Pancreas (tissue), 10 donors: ENCODE results near the gene SLC7A6. TPM values are rescaled to one million over a fixed set of nuclear protein-coding genes. Genes with fewer than 3 reads are reported as not detected.

ENCODE experiments used
- ATAC-seq, 4 donors: fragments of 200-7000 bp; cut with Tn5 transposase; one replicate each; pipeline versions ENCODE4 v1.8.0 to v1.9.1; 2020; ENCODE audit warnings: mild to moderate bottlenecking in 4 of 4, moderate library complexity in 4 of 4
- DNase-seq, 6 donors: peaks; one replicate each; pipeline ENCODE4 v3.0.0-alpha.2; 2020
- FAIRE-seq: peaks from 2 replicates; lab custom pipeline; 2012; peaks lifted over from hg19 to GRCh38; lab: Jason Lieb, UNC
- H3K27ac ChIP-seq, 4 donors: fragments of 200-600 bp; sonication (generic); 1 replicate in 3 of 4; 2 replicates in 1 of 4; pipeline versions ENCODE4 v1.5.0 to v1.8.0; 2020
- H3K27me3 ChIP-seq, 4 donors: fragments of 200-600 bp; one replicate each; pipeline ENCODE4 v1.8.0; 2021
- H3K36me3 ChIP-seq, 3 donors: fragments of 200-600 bp; sonication (generic) in 1 of 3; one replicate each; pipeline versions ENCODE4 v1.5.0 to v1.8.0; 2020 to 2021
- H3K4me1 ChIP-seq, 3 donors: fragments of 200-600 bp; one replicate each; pipeline ENCODE4 v1.8.0; 2021
- H3K4me3 ChIP-seq, 4 donors: fragments of 200-600 bp; sonication (generic) in 2 of 4; one replicate each; pipeline versions ENCODE4 v1.5.0 to v1.8.0; 2020 to 2021
- H3K9me3 ChIP-seq, 4 donors: fragments of 200-600 bp; one replicate each; pipeline ENCODE4 v1.8.0; 2021
- WGBS, 2 donors: extraction: QIAGEN DNeasy Blood & Tissue Kit; methylation state at CpG; one replicate each; pipeline ENCODE4 v1.1.7; 2013; 5-methylcytosine and 5-hydroxymethylcytosine counted together
- intact Hi-C, 3 donors: fragments of 100-400 bp; cut with DNase I; formaldehyde crosslinking; loops; one replicate each; pipeline versions ENCODE4 v1.11.1 to v1.14.2; 2022
- polyA plus RNA-seq, 2 donors: library from polyadenylated mRNA; stranded (reverse); fragments of 200-250 nt; gene quantifications; one replicate each; pipeline ENCODE4 v1.2.3, GENCODE V29; 2013
- total RNA-seq, 6 donors: library from RNA; stranded (reverse); fragmentation: NEBNext Ultra II Directional in 4 of 6; extraction: Animal tissue kit (Norgen Biotek cat#: 25700) in 4 of 6; gene quantifications; one replicate each; pipeline versions ENCODE4 v1.2.1 to v1.2.4, GENCODE V29; 2021 to 2023
- TF ChIP-seq, protein P1 (sequence below), 4 donors: fragments of 200-600 bp; sonication (generic) in 3 of 4; IDR thresholded peaks; one replicate each; pipeline versions ENCODE4 v1.5.0 to v1.8.0; 2021; ENCODE audit warnings: antibody characterized with exemption in 4 of 4
- donor health status: healthy with polysubstance abuse.
- donor health status: DM: no; HTN: no; CAD: no; lungs with moderate emphysema.
- donor health status: DM: no; HTN: no; CAD: no.
- donor health status: control.
- donor health status: control.
- donor health status: Bipolar disorder and iron deficiency.
- donor health status: DM: yes; HTN: yes; CAD: no.
- donor health status: DM: no; HTN: no; CAD: no.
- donor health status: DM: no; HTN: no; CAD: no.
- donor health status: DM: yes; HTN: yes; CAD: no.

The SLC7A6 gene
- total and polyA plus RNA-seq, 8 donors = 3.1 to 8.7 (median 5.4) TPM

DNA sequence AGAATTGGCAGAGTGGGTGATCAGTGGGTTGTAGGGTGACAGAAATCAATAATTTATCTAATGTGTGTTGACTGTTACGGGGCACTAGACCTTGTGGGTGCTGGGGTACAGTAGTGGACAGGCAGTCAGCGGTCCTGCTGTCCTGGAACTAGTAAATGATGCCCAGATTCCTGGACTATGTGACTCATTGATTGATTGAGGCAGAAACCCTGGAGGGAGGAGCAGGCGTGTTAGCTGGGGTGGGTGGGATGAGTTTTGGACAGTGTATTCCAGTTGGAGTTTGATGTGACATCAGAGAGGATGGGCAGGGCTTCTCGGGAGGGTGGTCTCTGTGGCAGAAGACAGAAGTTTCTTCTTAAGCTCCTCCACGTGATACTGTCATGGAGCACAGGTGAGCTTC lies 70.8 kb downstream of the SLC7A6 start:
- no peak for FAIRE-seq
- TF ChIP-seq, protein P1, sequence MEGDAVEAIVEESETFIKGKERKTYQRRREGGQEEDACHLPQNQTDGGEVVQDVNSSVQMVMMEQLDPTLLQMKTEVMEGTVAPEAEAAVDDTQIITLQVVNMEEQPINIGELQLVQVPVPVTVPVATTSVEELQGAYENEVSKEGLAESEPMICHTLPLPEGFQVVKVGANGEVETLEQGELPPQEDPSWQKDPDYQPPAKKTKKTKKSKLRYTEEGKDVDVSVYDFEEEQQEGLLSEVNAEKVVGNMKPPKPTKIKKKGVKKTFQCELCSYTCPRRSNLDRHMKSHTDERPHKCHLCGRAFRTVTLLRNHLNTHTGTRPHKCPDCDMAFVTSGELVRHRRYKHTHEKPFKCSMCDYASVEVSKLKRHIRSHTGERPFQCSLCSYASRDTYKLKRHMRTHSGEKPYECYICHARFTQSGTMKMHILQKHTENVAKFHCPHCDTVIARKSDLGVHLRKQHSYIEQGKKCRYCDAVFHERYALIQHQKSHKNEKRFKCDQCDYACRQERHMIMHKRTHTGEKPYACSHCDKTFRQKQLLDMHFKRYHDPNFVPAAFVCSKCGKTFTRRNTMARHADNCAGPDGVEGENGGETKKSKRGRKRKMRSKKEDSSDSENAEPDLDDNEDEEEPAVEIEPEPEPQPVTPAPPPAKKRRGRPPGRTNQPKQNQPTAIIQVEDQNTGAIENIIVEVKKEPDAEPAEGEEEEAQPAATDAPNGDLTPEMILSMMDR (IDR thresholded peaks at IDR 0.05) = no peak
- intact Hi-C loops = no loop called here
- no peaks in the 10 kb centered on the region for H3K27me3 ChIP-seq
- ATAC-seq = peak in 1 of 4 donors; percentile 31
- no peaks in the 10 kb centered on the region for H3K4me1 ChIP-seq
- 78 to 83% methylated on average over 5 of the region's 5 CpGs for WGBS, 2 donors
- no peak for DNase-seq
- no peak overlapping the region for H3K27ac ChIP-seq
- no peaks in the 10 kb centered on the region for H3K9me3 ChIP-seq
- H3K36me3 ChIP-seq = peaks cover 0 to 22% (median 21%) of the 10 kb centered on the region in 3 donors
- H3K4me3 ChIP-seq = no peak overlapping the region

DNA sequence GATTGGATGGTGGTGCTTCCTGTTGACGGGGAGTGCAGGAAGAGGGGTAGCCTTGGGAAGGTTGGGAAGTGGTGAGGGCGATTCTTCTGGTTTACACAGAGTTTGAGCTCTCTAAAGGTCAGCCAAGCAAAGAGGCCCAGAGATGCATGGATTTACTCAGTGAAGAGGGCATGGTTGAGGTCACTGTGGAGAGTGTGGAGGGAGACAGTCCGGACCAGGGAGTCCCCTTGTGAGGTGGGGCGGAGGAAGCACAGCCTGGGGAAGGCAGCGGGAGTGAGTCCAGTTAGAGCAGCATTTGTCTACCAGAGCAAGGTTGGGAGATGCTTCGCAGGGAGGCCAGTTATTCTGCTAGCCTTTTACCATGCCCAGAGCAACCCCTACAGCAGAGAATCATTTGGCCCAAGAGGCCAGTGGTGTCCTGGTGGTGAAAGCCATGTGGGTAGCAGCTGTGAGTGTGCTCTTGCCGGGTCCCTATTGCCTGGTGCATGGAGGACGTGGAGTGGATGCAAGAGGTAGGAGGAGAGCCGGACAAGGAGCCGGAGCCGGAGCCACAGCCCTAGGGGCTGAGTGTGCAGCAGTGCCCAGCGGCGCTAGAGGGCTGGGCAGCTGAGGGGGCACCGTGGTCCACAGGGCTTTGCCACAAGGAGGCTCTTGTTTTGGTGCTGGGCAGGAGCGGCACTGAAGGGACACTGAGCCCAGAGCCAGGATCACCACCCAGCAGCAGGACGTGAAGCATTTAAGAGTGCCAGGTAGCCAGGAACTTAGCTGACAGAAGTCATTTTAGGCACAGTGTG lies 74.2 kb downstream of the SLC7A6 start:
- peaks cover 0 to 31% (median 24%) of the 10 kb centered on the region in 3 donors for H3K36me3 ChIP-seq
- FAIRE-seq (no peak), ATAC-seq (no peak), DNase-seq (no peak)
- no peaks in the 10 kb centered on the region for H3K27me3 ChIP-seq
- no peak overlapping the region for H3K4me3 ChIP-seq
- no peak overlapping the region for H3K27ac ChIP-seq
- intact Hi-C loops = no loop called here
- no peaks in the 10 kb centered on the region for H3K9me3 ChIP-seq
- H3K4me1 ChIP-seq = no peaks in the 10 kb centered on the region
- TF ChIP-seq, protein P1 (IDR thresholded peaks at IDR 0.05) = no peak
- 91 to 95% methylated on average over 16 of the region's 16 CpGs for WGBS, 2 donors

DNA sequence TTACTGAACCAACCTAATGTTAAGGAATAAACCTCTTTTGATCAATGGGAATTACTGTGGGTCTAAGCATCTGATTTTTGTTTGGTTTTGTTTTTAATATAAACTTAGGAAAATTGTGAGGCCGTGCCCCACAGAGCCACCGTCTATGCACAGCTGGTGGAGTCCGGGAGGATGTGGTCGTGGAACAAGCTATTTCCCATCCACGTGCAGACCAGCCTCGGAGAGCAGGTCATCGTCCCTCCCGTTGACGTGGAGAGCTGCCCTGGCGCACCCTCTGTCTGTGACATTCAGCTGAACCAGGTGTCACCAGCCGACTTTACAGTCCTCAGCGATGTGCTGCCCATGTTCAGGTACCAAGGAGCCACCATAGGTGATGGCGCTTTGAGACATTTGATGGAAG lies 74.9 kb downstream of the SLC7A6 start:
- FAIRE-seq (no peak), ATAC-seq (no peak), DNase-seq (no peak)
- TF ChIP-seq, protein P1 (IDR thresholded peaks at IDR 0.05) = no peak
- Histone ChIP-seq H3K4me3 (no peak overlapping the region), H3K4me1 (no peaks in the 10 kb centered on the region), H3K27ac (no peak overlapping the region), H3K9me3 (no peaks in the 10 kb centered on the region), H3K27me3 (no peaks in the 10 kb centered on the region), H3K36me3 (peaks cover 0 to 31% (median 24%) of the 10 kb centered on the region in 3 donors)
- intact Hi-C loops = no loop called here
- WGBS, 2 donors = 93 to 95% methylated on average over 13 of the region's 13 CpGs

DNA sequence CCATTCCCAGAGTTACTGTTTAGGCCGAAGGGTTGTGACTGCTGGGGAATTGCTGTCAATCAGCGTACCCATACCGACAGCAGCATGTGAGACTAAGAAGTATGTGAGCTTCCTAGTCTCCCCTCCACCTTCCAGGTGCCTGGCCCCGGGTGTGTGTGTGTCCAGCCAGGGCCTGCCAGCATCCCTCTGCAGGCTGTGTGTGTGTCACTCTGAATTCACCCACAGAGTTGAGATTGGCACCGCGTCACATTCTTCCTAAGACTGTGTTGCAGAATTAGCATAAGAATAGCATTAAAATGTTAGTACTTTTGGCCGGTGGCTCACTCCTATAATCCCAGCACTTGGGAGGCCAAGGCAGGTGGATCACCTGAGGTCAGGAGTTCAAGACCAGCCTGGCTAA lies 78.3 kb downstream of the SLC7A6 start:
- intact Hi-C loops = no loop called here
- FAIRE-seq = no peak
- TF ChIP-seq, protein P1 (IDR thresholded peaks at IDR 0.05) = no peak
- 87 to 92% methylated on average over 7 of the region's 7 CpGs for WGBS, 2 donors
- Histone ChIP-seq H3K27ac (no peak overlapping the region), H3K4me1 (no peaks in the 10 kb centered on the region), H3K27me3 (no peaks in the 10 kb centered on the region), H3K36me3 (peaks cover 0 to 47% (median 17%) of the 10 kb centered on the region in 3 donors), H3K9me3 (no peaks in the 10 kb centered on the region), H3K4me3 (no peak overlapping the region)
- no peak for ATAC-seq
- DNase-seq = no peak

DNA sequence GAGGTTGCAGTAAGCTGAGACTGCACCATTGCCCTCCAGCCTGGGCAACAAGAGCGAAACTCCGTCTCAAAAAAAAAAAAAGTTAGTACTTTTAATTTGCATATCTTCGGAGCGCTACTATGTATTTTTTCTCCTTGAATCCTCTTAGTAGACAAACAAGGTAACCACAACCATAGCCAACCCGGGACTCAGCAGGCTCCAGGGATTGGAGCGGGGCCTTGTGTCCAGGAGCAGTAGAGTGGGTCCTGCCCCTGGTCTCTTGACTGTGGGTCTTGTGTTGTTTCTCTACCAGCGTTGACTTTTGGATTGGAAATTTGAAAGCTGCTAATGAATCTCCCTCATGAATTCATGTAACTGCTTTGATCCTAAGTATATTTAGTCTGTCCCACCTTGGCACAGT lies 78.8 kb downstream of the SLC7A6 start:
- no peak overlapping the region for H3K27ac ChIP-seq
- H3K36me3 ChIP-seq = peaks cover 0 to 44% (median 19%) of the 10 kb centered on the region in 3 donors
- WGBS, 2 donors = 90 to 91% methylated on average over 7 of the region's 7 CpGs
- H3K4me3 ChIP-seq = no peak overlapping the region
- intact Hi-C loops = no loop called here
- DNase-seq = no peak
- TF ChIP-seq, protein P1 (IDR thresholded peaks at IDR 0.05) = no peak
- no peak for ATAC-seq
- FAIRE-seq = no peak
- H3K9me3 ChIP-seq = no peaks in the 10 kb centered on the region
- no peaks in the 10 kb centered on the region for H3K27me3 ChIP-seq
- no peaks in the 10 kb centered on the region for H3K4me1 ChIP-seq
